GM19193 (cell line): Measurements from ENCODE around the gene NHLRC2.

Experiments used
- POLR2A ChIP-seq: IDR thresholded peaks from 4 replicates; pipeline ENCODE4 v1.6.1; 2011; ENCODE audit not compliant: insufficient read depth, insufficient read length; ENCODE audit errors: extremely low read depth

NHLRC2 gene

DNA sequence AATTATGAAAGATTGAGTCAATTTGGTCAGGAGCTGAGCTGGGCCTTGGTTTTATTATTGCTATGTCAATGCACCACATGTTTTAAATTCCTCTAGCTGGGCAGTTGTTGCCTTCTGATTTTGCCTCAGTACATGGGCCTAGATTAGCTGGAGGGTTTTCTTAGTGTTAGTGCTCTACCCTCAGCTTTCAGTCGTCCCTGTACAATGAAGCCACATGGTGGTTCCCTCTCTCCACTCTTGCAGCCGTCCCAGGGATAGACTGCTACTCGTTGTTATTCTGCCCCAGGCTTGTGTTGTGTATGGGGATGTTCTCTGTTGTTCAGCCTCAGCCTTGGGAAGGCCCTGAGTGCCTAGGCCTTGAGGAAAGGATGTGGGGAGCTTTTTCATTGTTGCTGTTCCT is 37.0 kb downstream of the NHLRC2 start:
- no peak for TF ChIP-seq POLR2A

DNA sequence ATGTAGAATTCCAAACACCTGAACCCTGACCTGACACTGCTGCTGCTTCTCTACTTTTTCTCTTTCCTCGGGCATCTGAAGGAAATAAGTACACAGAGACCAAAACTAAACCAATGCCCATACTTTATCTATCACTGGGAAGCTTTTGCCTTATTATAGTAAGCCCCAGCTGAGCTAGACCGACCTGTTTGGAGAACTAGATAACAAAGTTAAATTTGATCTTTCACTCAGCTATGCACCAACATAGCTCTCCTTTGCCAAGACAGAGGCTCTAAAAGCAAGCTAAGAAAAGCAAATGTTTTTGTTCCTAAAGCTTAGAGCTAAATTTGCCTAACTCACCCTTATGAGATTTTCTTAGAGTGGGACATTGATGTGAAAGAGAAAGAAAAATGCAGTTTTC is 39.1 kb downstream of the NHLRC2 start:
- no peak for TF ChIP-seq POLR2A

DNA sequence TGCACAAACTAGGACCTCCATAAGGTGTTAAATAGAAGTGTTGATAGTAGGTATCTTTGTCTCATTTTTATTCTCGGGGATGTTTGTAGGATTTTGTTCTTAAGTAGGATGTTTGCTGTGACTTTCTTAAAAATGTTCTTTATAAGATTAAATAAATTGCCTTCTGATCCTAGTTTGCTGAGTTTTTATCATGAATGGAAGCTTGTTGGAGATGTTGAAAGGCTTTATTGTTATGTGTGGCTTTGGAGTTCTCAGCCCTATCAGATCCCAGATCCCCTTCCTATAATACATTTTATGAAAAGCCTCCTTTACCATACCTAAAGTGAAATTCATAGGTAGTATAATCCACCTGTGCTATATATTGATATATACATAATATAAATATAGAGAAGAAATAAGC is 40.1 kb downstream of the NHLRC2 start:
- TF ChIP-seq POLR2A: no peak

DNA sequence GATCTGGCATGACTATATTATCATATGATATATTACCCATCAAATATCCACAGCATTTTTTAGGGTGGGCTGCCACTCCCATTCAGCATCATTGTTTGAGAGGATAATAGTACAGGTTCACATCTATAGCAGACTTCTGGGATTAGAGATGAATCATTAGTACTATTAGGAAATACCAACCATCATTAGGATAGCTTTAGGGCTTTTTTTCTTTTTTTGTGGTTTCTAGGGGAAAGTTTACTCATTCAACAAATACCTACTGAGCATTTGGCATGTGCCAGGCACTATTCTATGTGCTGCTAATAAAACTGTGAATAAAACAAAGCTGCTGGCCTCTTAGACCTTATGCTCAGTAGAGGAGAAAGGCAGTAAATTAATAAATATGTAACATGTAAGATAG is 40.6 kb downstream of the NHLRC2 start:
- no peak for TF ChIP-seq POLR2A

DNA sequence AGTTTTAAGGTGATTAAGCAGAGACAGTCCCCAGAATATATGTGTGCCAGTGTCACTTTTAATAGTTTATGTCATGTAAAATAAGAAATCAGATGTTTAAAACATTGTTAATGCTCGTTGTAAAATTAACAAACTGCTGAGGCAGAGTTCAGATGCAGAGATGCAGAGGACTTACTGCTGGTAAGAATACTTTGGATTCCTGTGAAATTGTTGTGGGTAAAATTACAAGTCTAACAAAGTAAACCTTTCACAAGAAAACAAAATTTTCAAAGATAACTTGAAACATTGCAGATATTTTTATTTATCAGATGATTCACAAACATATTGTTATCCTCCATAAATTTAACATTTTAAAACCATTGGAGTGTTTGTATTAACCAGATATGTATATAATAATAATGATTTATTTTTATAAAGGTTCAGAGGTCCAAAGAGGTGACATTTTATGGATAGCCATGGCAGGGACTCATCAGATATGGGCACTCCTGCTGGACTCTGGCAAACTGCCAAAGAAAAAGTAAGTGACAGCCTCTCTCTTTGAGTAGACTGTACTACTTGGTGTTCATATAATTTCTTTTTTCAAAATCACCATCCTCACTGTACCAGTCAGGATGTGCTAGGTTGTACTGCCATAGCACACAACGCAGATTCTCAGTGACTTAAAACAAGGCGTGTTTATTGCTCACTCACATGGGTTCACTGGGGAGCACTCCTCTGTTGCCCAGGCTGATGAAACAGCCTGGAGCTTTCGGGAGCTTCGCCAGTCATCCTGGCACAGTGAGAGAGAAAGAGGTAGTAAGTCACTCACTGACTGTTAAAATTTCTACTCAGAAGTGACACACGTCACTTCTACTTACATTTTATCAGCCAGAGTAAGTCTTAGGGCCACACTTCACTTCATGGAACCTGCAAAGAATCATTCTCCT is 43.5 kb downstream of the NHLRC2 start:
- no peak for TF ChIP-seq POLR2A

DNA sequence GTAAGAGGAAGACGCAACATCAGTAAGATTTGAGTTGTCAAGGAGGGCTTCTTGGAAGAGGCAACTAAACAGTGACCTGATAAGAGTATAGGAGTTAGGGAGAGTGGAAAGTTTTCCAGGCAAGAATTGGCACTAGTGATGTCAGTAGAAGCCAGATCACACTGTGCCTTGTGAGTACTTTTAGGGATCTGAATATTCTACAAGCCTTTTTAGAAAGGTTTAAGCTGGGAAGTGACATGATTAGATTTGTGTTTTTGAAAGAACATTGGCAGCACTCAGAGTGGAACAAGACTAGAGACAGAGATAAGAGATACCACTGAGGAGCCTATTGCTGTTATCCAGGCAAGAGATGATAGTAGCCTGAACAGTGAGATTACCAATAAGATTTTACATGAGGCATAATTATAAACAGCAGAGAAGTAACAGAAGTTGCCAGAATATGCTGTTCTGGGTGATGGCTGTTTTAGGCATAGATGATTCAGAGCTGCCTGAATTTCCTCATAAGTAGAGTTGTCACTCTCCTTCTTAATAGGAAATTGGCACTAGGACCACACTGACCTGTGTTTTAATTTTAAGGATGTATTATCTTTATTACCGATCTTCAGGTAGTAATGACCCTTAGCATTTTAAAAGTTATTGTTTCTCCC is 45.6 kb downstream of the NHLRC2 start:
- TF ChIP-seq POLR2A: no peak

DNA sequence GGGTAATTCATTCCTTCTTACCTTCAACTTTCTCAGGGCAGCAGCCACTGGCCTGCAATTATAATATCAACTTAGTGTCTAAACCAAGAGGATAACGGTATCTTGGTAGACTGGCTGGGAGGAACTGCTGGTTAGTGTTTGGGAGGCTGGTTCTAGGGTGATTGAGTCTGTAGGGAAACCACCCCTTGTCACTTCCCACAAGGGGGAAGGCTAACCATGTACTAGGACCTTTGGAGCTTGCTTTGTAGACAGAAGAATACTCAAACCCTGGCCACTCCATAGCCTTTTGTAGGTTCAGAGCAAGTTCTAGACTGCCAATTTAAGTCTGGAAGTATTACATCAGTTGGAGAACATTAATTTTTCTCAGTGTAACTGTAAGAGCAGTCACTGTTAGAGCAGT is 51.3 kb downstream of the NHLRC2 start:
- no peak for TF ChIP-seq POLR2A

DNA sequence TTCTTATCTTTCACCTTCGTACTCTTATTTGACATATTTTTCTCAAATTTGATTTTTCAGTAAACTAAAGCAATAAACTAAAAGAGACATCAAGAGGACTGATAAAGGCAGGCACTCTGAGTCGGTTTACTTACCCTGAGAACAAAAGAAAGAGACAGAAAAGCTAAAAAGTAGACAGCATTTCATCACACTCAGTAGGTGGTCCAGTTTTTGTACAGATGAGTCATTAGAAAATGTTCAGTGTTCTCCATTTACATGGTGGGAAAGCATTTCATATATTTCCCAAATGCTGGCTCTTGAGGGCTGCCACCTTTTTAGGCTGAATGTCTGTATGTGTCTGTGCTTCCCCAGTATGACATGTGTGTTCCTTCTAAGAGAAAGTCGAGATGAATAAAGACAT is 52.7 kb downstream of the NHLRC2 start:
- TF ChIP-seq POLR2A: no peak

DNA sequence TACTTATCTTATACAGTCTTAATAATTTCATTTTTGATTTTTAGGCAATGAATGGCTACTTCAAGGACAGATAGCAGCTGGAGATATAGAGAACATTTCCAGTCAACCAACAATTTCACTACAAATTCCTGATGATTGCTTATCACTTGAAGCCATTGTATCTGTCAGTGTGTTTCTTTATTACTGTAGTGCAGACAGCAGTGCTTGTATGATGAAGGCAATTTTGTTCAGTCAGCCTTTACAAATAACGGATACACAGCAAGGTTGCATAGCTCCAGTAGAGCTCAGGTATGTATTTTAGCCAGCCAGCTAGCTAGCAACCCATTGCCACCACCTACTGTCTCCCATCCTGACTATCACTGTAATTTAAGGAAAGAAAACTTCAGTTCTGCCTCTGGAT is 53.8 kb downstream of the NHLRC2 start:
- TF ChIP-seq POLR2A: no peak

DNA sequence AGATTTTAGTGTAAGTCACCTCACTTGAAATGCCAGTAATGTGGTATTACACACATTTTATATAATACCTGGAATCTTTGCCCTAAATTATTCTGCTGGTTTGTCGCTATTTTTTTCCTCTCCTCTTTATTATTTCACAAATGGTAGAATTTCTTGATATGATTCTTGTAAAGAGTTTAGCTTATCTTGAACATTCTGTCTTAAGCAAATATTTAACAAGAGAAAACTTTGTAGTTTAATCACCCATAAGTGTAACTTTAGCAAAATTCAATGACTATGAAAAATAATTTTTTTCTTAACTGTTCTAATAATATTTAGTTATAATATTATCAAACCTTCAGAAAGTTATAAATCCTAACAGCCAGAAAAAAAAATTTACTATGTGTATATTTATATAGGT is 56.7 kb downstream of the NHLRC2 start:
- TF ChIP-seq POLR2A: no peak

DNA sequence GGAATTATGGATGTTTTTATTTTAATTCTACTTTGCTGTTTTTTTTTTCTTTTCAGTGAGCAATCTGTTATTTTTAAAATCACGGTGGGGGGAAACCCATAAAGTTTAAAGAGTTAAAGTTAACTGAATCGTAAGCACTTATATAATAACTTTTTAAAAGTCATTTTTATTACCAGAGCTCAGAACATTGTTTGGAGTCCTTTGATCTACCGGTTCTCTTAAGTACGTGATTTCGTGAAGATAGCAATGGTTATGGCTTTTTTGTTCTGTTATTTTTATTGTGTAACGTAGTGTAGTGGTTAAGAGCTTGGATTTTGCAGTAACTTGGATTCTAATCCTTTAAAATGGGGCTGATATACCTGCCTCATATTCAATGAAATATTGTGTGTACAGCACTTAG is 57.4 kb downstream of the NHLRC2 start:
- no peak for TF ChIP-seq POLR2A

DNA sequence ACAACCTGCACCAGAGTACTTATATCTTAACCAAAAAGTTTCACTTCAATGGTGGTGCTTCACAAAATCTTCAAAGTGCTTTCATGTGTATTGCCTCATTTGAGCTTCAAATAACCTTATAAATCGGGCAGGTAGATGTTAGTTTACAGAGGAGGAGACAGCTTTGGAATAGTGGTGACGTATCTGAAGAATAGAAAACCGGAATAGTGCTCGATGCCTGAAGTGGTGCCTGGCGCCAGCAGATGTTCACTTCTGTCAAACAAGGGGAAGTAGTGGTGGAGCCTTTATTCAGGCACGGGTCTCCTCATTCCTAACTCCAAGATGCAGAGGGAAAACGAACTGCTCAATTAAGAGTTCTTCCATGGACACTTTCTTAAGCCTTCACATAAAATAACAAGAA is 58.1 kb downstream of the NHLRC2 start:
- no peak for TF ChIP-seq POLR2A

DNA sequence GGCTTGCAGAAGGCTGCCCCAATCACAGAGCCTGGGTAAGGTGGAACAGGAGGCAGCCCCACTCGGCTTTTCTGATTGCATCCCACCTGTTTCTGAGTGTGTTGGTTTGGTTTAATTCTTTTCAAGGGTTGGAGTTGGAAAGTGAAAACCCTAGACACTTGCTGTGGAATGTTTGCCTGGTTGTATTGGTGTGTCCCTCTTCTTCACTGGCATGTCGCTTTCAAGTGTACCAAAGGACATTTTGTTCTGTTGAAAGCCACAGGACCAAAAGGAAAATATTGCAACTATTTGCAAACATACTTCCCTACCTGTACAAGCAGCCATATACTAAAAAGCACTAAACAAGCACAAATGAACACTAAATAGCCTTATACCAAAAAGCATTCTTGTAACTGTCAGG is 60.5 kb downstream of the NHLRC2 start:
- no peak for TF ChIP-seq POLR2A

DNA sequence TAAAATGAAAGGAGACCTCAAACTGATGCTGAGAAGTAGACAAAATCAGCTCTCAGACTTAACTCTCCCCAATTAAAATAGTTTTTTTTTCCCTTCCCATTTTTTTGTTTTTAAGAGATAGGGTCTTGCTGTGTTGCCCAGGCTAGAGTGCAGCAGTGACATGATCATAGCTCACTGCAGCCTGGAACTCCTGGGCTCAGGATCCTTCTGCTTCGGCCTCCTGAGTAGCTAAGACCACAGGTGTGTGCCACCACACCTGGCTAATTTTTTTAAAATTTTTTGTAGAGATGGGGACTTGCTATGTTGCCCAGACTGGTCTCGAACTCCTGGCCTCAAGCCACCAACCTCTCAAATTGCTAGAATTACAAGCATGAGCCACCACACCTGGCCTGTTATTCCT is 61.1 kb downstream of the NHLRC2 start:
- TF ChIP-seq POLR2A: no peak

DNA sequence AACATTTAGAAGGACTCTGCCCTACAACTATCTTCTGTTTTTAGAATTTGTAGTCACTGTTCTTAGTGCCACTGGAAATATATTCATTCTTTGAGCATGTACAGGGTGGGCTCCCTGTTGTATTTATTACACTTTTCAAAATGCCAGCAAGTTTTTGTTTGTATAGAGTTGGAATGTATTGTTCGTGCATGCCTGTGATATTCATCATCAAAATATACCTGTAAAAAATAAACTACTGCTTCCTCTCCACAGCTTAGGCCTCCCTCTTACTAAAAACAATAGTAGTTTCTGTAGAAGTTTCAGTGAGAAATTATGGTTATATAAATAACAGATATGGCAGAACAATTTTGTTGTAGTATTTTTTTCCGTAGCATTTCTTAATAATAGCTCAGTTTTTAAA is 61.6 kb downstream of the NHLRC2 start:
- no peak for TF ChIP-seq POLR2A

DNA sequence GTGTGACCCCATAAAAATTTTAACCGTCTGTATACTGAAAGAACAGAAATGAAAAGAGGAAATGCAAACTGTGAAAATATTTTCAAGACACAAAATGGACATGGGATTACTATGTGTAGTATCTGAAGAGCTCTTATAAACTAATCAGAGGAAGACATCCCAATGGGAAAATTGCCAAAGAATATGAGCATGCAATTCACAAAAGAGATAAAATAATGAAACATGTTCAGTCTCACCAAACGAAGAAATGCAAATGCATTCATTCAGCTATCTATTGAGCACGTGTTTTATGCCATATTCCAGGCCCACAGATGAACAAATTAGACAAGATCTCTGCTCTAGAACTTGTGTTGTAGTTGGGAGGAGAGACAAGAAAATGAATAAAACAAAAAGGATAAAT is 63.2 kb downstream of the NHLRC2 start:
- TF ChIP-seq POLR2A: no peak

DNA sequence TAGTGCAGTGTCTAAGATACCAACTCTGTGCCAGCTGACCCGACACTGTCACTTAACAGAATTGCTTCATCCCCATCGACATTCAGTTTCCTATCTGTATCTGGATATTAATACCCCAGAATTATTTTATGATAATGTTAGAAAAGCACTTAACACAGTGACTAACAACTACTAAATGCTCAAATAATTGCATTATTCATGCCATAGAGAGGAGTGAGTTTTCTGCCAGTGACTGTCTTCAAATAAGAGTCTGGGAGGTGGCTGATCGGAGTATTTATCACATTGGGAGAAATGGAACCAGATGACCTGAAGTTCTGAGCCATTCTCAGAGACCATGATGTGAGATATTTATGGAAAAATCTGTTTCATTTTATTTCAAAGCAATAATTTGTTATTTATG is 65.7 kb downstream of the NHLRC2 start:
- TF ChIP-seq POLR2A: no peak

DNA sequence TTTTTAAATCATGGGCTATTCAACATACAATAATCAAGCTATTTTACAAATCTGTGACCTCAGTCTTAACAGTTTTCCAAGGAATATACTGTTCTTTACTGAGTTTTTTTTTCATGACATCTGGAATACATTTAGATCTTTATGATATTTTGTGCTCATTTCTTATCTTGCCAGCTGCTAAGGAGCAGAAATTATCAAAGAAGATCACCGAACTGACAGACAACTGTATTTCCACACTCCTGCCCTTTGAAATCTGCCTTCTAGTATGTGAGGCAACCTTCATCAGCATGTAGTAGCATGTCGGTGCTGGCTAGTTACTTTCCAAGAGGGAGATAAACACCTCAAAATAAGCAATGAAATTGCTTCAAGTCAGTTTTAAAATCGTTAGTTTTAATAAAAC is 66.4 kb downstream of the NHLRC2 start:
- no peak for TF ChIP-seq POLR2A
